ENCODE measurements around the gene TMEM234. TPM values are rescaled to one million over a fixed set of nuclear protein-coding genes. Genes with fewer than 3 reads are reported as not detected.

The TMEM234 gene
- total RNA-seq, 6 donors from 2014 or later = 14.9 to 62.9 (median 21.1) TPM

DNA sequence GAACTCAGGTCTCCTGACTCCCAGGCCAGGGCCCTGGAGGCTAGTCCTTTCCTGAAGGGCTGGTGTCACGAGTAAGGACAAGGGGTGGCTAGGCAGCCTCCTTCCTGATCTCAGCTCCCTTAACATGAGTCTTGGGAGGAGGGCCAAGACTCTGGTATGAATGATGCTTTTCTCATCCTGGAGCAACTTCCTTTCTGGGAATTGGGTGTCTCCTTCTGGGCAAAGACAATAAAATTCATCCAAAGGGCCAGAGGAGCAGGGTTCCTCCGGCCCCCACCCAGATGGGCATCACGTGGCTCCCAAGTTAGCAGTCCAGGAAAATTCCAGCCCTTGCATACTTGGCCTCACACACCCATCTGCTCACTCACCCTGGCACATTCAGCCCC, 24.7 kb upstream of the TMEM234 start, which contains the start of gene FAM167B:
Gene FAM167B (plus strand): TSS at position 335 of the 386 bp plus-strand sequence. CDS start 200 bp downstream, outside the sequence.
- ATAC-seq (ENCODE audit: low FRiP score in 2 of 2) = peak; percentile 28 to 30
- WGBS, 2 donors = 52 to 73% methylated on average over 2 of the region's 3 CpGs
- H3K4me1 ChIP-seq = peaks cover 48 to 71% (median 64%) of the 10 kb centered on the region in 4 donors

DNA sequence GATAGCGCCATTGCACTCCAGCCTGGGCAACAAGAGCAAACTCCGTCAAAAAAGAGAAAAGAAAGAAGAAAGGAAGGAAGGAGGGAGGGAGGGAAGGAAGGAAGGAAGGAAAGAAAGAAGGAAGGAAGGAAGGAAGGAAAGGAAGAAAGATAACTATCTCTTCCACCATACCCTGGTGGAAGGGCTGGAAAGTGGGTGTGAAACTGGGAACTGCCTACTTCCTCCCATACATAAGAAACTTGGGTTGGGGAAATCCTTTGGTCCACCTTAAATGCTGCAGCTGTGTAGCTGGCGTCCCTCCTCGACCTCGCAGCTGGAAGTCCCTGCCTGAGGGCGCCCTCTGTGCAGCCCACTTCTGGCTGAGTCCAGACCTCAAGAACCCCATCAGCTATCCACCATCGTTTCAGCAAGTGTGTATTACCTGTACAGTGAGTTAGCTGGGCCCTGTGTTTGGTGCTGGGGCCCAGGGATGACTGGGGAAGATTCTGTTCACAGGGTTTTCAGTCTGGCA, 20.2 kb upstream of the TMEM234 start:
- Histone ChIP-seq H3K9me3 (no peaks in the 10 kb centered on the region), H3K27me3 (no peaks in the 10 kb centered on the region), H3K36me3 (no peaks in the 10 kb centered on the region), H3K4me3 (peak overlapping the region; percentile 11 to 22 (median 16)), H3K4me1 (peaks cover 33 to 53% (median 46%) of the 10 kb centered on the region in 4 donors), H3K27ac (peak overlapping the region in 3 of 4 donors; percentile 79 to 94 (median 89))
- no peak for DNase-seq
- peak in 1 of 2 donors; percentile 49 for ATAC-seq (ENCODE audit: low FRiP score in 2 of 2)
- no peak for TF ChIP-seq POLR2A (IDR thresholded peaks at IDR 0.05)
- TF ChIP-seq POLR2AphosphoS5 (IDR thresholded peaks at IDR 0.05) = peak in 1 of 2 donors; percentile 22
- 25% methylated on average over 7 of the region's 7 CpGs for WGBS, 2 donors

More for the DNA sequence above, 24.7 kb upstream of the TMEM234 start, which contains the start of gene FAM167B:
- Histone ChIP-seq H3K27me3 (no peaks in the 10 kb centered on the region), H3K36me3 (no peaks in the 10 kb centered on the region), H3K9me3 (no peaks in the 10 kb centered on the region), H3K4me3 (peak within 1 kb of the TSS in 2 of 4 donors; percentile 19 to 32), H3K27ac (peak within 1 kb of the TSS; percentile 66 to 87 (median 84))
- DNase-seq = peak in 1 of 2 donors; percentile 39
- peak; percentile 12 to 94 (median 84) for TF ChIP-seq EP300 (IDR thresholded peaks at IDR 0.05)
- no peak for TF ChIP-seq POLR2A (IDR thresholded peaks at IDR 0.05)
- peak; percentile 71 to 92 for TF ChIP-seq POLR2AphosphoS5 (IDR thresholded peaks at IDR 0.05)
- TF ChIP-seq CTCF (IDR thresholded peaks at IDR 0.05) = no peak

GRCh38 chr1:32241001-32241763, 19.0 kb upstream of the TMEM234 start:
- ATAC-seq (ENCODE audit: low FRiP score in 2 of 2) (peak; percentile 76 to 85), DNase-seq (peak; percentile 73 to 89)
- Histone ChIP-seq H3K9me3 (no peaks in the 10 kb centered on the region), H3K4me1 (peaks cover 24 to 43% (median 36%) of the 10 kb centered on the region in 4 donors), H3K4me3 (peak overlapping the region; percentile 61 to 75 (median 71)), H3K27ac (peak overlapping the region; percentile 79 to 94 (median 88)), H3K36me3 (no peaks in the 10 kb centered on the region), H3K27me3 (no peaks in the 10 kb centered on the region)
- no peak for TF ChIP-seq POLR2A (IDR thresholded peaks at IDR 0.05)
- peak; percentile 46 to 50 for TF ChIP-seq POLR2AphosphoS5 (IDR thresholded peaks at IDR 0.05)
- 1 to 5% methylated on average over 7 to 16 of the region's 55 CpGs for WGBS, 2 donors

DNA sequence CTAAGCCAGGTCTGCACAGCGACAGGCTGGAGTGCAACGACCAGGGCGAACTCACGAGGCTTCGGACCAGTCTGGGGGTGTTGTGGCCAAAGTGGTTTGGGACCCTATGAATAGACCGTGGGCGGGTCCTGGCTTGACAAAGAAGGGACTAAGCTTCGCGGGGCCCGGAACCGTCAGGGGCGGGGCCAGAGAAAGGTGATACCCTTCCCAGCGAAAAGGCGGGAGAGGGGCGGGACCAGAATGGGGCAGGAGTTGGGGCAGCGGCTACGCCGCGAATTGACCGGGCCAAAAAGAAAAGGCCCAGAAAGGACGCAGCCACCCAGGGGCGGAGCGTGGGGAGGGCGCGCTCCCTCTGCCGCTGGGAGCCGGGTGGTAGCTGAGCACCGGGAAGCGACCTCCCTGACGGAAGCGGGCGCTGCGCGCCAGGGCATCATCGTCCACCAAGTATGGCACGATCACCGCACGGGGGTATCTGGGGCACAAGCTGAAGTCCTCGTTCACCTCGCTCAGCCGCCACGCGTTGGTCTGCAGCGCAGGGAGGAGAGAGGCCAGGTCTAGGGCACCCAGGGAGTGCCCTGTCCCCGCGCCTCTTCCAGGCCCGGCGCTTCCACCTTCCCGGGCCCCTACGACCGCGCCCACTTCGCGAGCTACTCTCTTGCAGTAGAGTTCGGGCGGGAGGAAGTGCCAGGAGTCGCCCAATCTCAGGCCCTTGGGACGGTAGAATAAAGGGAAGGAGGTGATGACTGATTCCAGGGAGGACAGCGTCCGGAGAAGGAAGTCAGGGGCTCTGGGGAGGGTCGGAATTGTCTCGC, 18.2 kb upstream of the TMEM234 start:
- no peak for TF ChIP-seq EP300 (IDR thresholded peaks at IDR 0.05)
- TF ChIP-seq POLR2AphosphoS5 (IDR thresholded peaks at IDR 0.05) = peak; percentile 61 to 66
- peak in 3 of 4 donors; percentile 22 to 49 (median 45) for TF ChIP-seq POLR2A (IDR thresholded peaks at IDR 0.05)
- peak; percentile 28 to 57 (median 36) for TF ChIP-seq CTCF (IDR thresholded peaks at IDR 0.05)
- WGBS, 2 donors = 2 to 3% methylated on average over 40 to 58 of the region's 62 CpGs
- peak overlapping the region; percentile 61 to 75 (median 71) for H3K4me3 ChIP-seq
- H3K9me3 ChIP-seq = no peaks in the 10 kb centered on the region
- peak; percentile 77 for ATAC-seq (ENCODE audit: low FRiP score in 2 of 2)
- H3K27me3 ChIP-seq = no peaks in the 10 kb centered on the region
- no peaks in the 10 kb centered on the region for H3K36me3 ChIP-seq
- H3K4me1 ChIP-seq = peaks cover 18 to 37% (median 31%) of the 10 kb centered on the region in 4 donors
- peak; percentile 80 to 93 for DNase-seq
- H3K27ac ChIP-seq = peak overlapping the region; percentile 79 to 94 (median 88)

DNA sequence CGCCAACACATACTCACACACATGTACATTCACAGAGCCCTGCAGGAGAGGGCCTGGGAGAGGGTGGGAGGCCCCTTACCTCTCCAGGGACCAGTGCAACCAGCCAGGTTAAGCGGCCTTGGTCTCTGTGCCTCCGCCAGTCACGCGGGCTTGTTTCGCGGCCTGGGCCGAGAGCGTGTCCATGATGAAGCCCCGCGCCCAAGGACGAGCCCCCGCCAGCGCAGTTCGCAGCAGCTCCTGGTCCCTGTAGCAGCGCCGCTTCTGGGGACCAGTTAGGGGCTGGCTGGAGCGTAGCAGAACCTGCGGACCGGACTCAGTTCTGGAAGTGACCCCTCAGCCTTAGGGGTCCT, 17.6 kb upstream of the TMEM234 start:
- peak in 1 of 2 donors; percentile 86 for DNase-seq
- H3K4me3 ChIP-seq = peak overlapping the region in 3 of 4 donors; percentile 61 to 75 (median 75)
- H3K9me3 ChIP-seq = no peaks in the 10 kb centered on the region
- 59% methylated on average over 20 of the region's 20 CpGs; no CpG with 5 or more reads in 1 of the 2 donors for WGBS, 2 donors
- TF ChIP-seq POLR2AphosphoS5 (IDR thresholded peaks at IDR 0.05) (no peak), CTCF (IDR thresholded peaks at IDR 0.05) (no peak), POLR2A (IDR thresholded peaks at IDR 0.05) (no peak), EP300 (IDR thresholded peaks at IDR 0.05) (no peak)
- peaks cover 0 to 3% (median under 1%) of the 10 kb centered on the region in 4 donors for H3K36me3 ChIP-seq
- H3K27ac ChIP-seq = peak overlapping the region; percentile 79 to 94 (median 88)
- ATAC-seq (ENCODE audit: low FRiP score in 2 of 2) = no peak
- H3K4me1 ChIP-seq = peaks cover 18 to 37% (median 31%) of the 10 kb centered on the region in 4 donors
- no peaks in the 10 kb centered on the region for H3K27me3 ChIP-seq

Data from upper lobe of left lung (tissue), 6 donors.